Measurements from ENCODE around the gene ATP8B4.

The ATP8B4 gene

DNA sequence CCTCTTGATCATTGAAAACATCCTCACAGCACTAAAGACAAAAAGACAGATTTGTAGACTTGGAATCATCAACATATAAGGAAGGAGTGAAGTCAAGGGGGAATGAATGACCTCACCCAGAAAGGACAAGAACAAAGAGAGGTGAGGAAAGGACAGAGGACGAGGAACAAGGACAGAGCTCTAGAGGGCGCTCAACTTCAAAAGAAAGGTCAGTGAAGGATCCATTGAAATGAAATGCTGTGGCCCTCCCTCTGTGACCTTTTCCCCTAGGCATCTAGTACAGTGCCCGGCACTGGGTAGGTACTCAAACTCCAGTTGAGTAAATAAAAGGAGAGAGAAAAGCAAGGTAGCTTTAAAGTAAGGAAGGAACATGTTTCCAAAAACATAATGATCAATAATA lies 2.6 kb downstream of the ATP8B4 start:
- Histone ChIP-seq H4K20me1 (ENCODE audit: low read depth, low read length) (no peaks in the 10 kb centered on the region), H3K4me3 (ENCODE audit: insufficient read depth, low read length, poor library complexity, severe bottlenecking) (no peak overlapping the region), H3K9me2 (replicated peaks; ENCODE audit: insufficient read depth, low read length) (no peaks in the 10 kb centered on the region), H3K9ac (ENCODE audit: low read length) (no peak overlapping the region), H3F3A (ENCODE audit: insufficient read depth) (no peaks in the 10 kb centered on the region), H2AFZ (ENCODE audit: low read depth, low read length, severe bottlenecking) (no peak overlapping the region), H3K27me3 (ENCODE audit: low read length) (no peaks in the 10 kb centered on the region), H3K79me2 (ENCODE audit: insufficient read depth, low read length) (no peaks in the 10 kb centered on the region), H3K36me3 (ENCODE audit: low read length) (no peaks in the 10 kb centered on the region), H3K4me2 (ENCODE audit: low read depth, low read length, poor library complexity, severe bottlenecking) (no peak overlapping the region), H3K27ac (ENCODE audit: low read depth, low read length) (no peak overlapping the region), H3K9me3 (ENCODE audit: insufficient read depth, low read length) (no peaks in the 10 kb centered on the region)
- TF ChIP-seq, protein P1, sequence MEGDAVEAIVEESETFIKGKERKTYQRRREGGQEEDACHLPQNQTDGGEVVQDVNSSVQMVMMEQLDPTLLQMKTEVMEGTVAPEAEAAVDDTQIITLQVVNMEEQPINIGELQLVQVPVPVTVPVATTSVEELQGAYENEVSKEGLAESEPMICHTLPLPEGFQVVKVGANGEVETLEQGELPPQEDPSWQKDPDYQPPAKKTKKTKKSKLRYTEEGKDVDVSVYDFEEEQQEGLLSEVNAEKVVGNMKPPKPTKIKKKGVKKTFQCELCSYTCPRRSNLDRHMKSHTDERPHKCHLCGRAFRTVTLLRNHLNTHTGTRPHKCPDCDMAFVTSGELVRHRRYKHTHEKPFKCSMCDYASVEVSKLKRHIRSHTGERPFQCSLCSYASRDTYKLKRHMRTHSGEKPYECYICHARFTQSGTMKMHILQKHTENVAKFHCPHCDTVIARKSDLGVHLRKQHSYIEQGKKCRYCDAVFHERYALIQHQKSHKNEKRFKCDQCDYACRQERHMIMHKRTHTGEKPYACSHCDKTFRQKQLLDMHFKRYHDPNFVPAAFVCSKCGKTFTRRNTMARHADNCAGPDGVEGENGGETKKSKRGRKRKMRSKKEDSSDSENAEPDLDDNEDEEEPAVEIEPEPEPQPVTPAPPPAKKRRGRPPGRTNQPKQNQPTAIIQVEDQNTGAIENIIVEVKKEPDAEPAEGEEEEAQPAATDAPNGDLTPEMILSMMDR (IDR thresholded peaks at IDR 0.05; ENCODE audit: insufficient read depth, low read length, poor library complexity, severe bottlenecking): no peak

DNA sequence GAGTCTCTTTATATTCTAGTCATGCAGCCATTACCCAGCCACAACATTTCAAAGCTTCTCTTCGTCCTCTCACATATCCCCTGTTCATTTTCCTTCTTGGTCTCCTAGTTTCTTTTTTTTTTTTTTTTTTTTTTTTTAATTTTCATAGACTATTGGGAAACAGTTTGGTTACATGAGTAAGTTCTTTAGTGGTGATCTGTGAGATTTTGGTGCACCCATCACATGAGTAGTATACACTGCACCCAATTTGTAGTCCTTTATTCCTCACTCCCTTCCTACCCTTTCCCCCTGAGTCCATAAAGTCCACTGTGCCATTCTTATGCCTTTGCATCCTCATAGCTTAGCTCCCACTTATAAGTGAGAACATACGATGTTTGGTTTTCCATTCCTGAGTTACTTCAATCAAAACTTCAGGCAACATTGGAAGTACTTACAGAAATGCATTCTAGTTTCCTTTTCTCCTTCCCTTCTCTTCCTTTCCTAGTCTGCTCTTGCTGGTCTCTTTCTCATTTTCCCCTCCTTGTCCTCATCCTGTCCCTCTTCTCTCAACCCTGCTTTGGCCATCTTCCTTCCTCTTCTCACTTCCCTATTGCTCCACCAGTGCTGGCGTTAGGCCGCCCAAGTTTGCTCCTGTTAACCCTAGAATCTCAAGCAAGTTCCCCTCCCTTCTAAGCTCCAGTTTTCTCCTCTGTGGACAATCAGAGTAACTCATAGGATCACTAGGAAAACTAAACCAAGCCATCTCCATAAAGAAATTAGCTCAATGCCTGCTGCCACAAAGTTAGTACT lies 4.8 kb downstream of the ATP8B4 start:
- Histone ChIP-seq H3K9me3 (ENCODE audit: insufficient read depth, low read length) (no peaks in the 10 kb centered on the region), H3K27ac (ENCODE audit: low read depth, low read length) (no peak overlapping the region), H3K9me2 (replicated peaks; ENCODE audit: insufficient read depth, low read length) (no peaks in the 10 kb centered on the region), H3K9ac (ENCODE audit: low read length) (no peak overlapping the region), H3K4me3 (ENCODE audit: insufficient read depth, low read length, poor library complexity, severe bottlenecking) (no peak overlapping the region), H3K27me3 (ENCODE audit: low read length) (no peaks in the 10 kb centered on the region), H3K4me2 (ENCODE audit: low read depth, low read length, poor library complexity, severe bottlenecking) (no peak overlapping the region), H3F3A (ENCODE audit: insufficient read depth) (no peaks in the 10 kb centered on the region), H3K36me3 (ENCODE audit: low read length) (no peaks in the 10 kb centered on the region), H3K79me2 (ENCODE audit: insufficient read depth, low read length) (no peaks in the 10 kb centered on the region), H2AFZ (ENCODE audit: low read depth, low read length, severe bottlenecking) (no peak overlapping the region), H4K20me1 (ENCODE audit: low read depth, low read length) (no peaks in the 10 kb centered on the region)
- TF ChIP-seq, protein P1 (IDR thresholded peaks at IDR 0.05; ENCODE audit: insufficient read depth, low read length, poor library complexity, severe bottlenecking): no peak
- TF ChIP-seq EZH2phosphoT487 (conservative IDR thresholded peaks at IDR 0.05; ENCODE audit: low read length): no peak

DNA sequence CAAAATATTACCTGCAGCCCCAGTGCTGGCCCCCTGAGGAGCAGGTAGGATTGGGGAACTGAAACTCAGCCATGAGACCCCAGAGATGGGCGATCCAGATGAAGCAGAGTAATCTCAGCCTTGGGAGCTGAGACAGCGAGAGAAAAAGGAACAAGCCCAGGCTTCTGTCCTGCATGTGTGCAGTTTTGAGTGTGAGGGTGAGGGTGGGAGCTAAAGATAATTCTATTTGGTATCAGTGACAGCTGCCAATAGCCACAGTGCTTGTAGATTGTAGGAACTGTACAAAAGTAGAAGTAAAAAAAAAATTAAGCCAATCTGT lies 5.9 kb downstream of the ATP8B4 start:
- no peaks in the 10 kb centered on the region for H4K20me1 ChIP-seq (ENCODE audit: low read depth, low read length)
- TF ChIP-seq EZH2phosphoT487 (conservative IDR thresholded peaks at IDR 0.05; ENCODE audit: low read length): no peak
- TF ChIP-seq, protein P1 (IDR thresholded peaks at IDR 0.05; ENCODE audit: insufficient read depth, low read length, poor library complexity, severe bottlenecking): no peak
- H3K79me2 ChIP-seq (ENCODE audit: insufficient read depth, low read length): no peaks in the 10 kb centered on the region
- no peaks in the 10 kb centered on the region for H3K36me3 ChIP-seq (ENCODE audit: low read length)
- H3K27me3 ChIP-seq (ENCODE audit: low read length): no peaks in the 10 kb centered on the region
- no peak overlapping the region for H2AFZ ChIP-seq (ENCODE audit: low read depth, low read length, severe bottlenecking)
- H3K27ac ChIP-seq (ENCODE audit: low read depth, low read length): no peak overlapping the region
- H3K4me3 ChIP-seq (ENCODE audit: insufficient read depth, low read length, poor library complexity, severe bottlenecking): no peak overlapping the region
- H3K9me2 ChIP-seq (replicated peaks; ENCODE audit: insufficient read depth, low read length): no peaks in the 10 kb centered on the region
- H3K4me2 ChIP-seq (ENCODE audit: low read depth, low read length, poor library complexity, severe bottlenecking): no peak overlapping the region
- H3K9ac ChIP-seq (ENCODE audit: low read length): no peak overlapping the region
- no peaks in the 10 kb centered on the region for H3F3A ChIP-seq (ENCODE audit: insufficient read depth)
- no peaks in the 10 kb centered on the region for H3K9me3 ChIP-seq (ENCODE audit: insufficient read depth, low read length)

Measured in SU-DHL-6 (cell line).